ENCODE results near the gene JAK3.

DNA sequence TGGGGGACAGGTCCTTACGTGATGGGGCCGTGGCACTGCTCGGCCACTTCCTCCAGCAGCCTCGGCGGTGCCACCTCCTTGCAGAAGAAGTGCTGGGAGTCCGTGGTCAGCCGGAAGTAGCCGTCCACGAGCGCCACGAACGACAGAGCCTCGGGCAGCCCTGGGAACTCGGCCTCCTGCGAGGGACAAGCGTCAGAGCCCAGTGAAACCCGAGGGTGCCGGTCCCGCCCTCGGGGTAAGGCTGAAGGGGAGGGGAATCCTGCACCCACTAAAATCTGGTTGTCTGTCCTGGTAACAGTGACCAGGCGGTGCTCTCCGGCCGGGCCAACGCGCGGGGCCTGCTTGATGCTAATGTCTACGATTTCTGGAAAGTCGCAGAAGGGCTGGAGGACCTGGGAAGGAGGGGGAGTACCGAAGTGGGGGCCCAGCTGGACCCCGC is 6.4 kb downstream of the JAK3 start:
- TF ChIP-seq, protein P1, sequence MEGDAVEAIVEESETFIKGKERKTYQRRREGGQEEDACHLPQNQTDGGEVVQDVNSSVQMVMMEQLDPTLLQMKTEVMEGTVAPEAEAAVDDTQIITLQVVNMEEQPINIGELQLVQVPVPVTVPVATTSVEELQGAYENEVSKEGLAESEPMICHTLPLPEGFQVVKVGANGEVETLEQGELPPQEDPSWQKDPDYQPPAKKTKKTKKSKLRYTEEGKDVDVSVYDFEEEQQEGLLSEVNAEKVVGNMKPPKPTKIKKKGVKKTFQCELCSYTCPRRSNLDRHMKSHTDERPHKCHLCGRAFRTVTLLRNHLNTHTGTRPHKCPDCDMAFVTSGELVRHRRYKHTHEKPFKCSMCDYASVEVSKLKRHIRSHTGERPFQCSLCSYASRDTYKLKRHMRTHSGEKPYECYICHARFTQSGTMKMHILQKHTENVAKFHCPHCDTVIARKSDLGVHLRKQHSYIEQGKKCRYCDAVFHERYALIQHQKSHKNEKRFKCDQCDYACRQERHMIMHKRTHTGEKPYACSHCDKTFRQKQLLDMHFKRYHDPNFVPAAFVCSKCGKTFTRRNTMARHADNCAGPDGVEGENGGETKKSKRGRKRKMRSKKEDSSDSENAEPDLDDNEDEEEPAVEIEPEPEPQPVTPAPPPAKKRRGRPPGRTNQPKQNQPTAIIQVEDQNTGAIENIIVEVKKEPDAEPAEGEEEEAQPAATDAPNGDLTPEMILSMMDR (IDR thresholded peaks at IDR 0.05), result no peak
- TF ChIP-seq POLR2AphosphoS5 (IDR thresholded peaks at IDR 0.05) (no peak), POLR2A (IDR thresholded peaks at IDR 0.05) (no peak)
